ENCODE results near the gene CD200R1L. TPM values are rescaled to one million over a fixed set of nuclear protein-coding genes. Genes with fewer than 3 reads are reported as not detected.
A peak's percentile ranks its signal among the peaks of the same experiment; 100 is the strongest.

CD200R1L gene
- total RNA-seq, 4 donors from 2014 or later, result not detected

DNA sequence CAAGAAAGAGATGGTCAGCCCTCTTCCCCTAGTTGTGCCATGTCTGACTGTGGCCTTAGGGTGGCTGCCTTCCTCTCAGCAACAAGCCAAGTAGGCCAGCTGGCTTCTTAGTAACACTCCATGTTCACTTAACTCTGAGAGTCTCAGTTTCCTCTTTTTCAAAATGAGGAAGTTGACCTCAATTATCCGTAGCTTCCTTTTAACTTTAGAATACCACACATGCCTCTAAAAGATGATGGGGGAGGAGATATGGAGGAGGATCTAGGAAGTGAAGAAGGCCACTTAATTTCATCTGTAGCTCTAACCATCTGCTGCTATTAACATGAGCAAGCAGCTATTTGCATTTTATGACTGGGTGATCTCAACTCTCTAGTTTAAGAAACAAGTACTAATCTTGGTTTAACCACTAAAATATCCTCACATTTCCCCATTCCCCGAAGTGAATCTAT is 32.9 kb downstream of the CD200R1L start:
- Histone ChIP-seq H3K27me3 (no peaks in the 10 kb centered on the region), H3K9me3 (no peaks in the 10 kb centered on the region), H3K4me3 (no peak overlapping the region), H3K36me3 (no peaks in the 10 kb centered on the region), H3K4me1 (peaks cover 0 to 4% of the 10 kb centered on the region in 2 donors), H3K27ac (no peak overlapping the region)
- ATAC-seq (no peak), DNase-seq (peak in 1 of 2 donors; percentile 4)
- no peak for TF ChIP-seq CTCF (IDR thresholded peaks at IDR 0.05 in 4 of 5, conservative IDR thresholded peaks at IDR 0.05 in 1 of 5)
- no peak for TF ChIP-seq POLR2A (IDR thresholded peaks at IDR 0.05)
- in situ Hi-C loops (cut with MboI; ENCODE audit: low sequenced_read_pairs in 4 of 4), result loop anchor here in 3 of 4 donors (5.0 to 10.0 kb wide), 2 partner anchors 169 to 171 kb away; partner anchors contain the start of gene CCDC80 (in 3 of the 3)
- intact Hi-C loops (cut with DNase I; ENCODE audit: low total_unique reads), result loop anchor here (1.0 kb wide), 1 partner anchor 170 kb away; no protein-coding TSS in a partner anchor

DNA sequence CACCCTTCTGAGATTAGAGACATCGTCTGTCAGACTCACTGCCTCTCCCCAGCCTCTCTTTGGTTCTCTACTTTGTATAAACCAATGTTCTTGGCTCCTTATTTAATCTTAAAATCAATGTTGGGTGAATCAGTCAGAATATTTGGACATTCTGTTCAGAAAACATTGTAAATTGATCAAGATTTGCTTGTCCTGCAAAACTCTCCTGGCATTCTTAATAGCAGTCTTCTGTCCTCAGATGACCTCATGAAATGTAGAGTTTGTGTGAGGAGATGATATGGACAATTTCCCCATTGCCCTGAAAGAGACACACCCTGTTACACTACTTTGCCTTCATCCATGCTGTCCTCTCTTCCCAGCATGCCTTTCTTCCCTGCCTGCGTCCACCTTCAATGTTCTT is 33.6 kb downstream of the CD200R1L start:
- in situ Hi-C loops (cut with MboI; ENCODE audit: low sequenced_read_pairs in 4 of 4) (loop anchor here in 3 of 4 donors (5.0 to 10.0 kb wide), 2 partner anchors 168 to 171 kb away; partner anchors contain the start of gene CCDC80 (in 3 of the 3)), intact Hi-C loops (cut with DNase I; ENCODE audit: low total_unique reads) (no loop called here)
- Histone ChIP-seq H3K4me1 (peaks cover 0 to 4% of the 10 kb centered on the region in 2 donors), H3K27me3 (no peaks in the 10 kb centered on the region), H3K36me3 (no peaks in the 10 kb centered on the region), H3K9me3 (no peaks in the 10 kb centered on the region), H3K27ac (no peak overlapping the region), H3K4me3 (no peak overlapping the region)
- ATAC-seq (no peak), DNase-seq (no peak)
- no peak for TF ChIP-seq POLR2A (IDR thresholded peaks at IDR 0.05)
- TF ChIP-seq CTCF (IDR thresholded peaks at IDR 0.05 in 4 of 5, conservative IDR thresholded peaks at IDR 0.05 in 1 of 5), result no peak

DNA sequence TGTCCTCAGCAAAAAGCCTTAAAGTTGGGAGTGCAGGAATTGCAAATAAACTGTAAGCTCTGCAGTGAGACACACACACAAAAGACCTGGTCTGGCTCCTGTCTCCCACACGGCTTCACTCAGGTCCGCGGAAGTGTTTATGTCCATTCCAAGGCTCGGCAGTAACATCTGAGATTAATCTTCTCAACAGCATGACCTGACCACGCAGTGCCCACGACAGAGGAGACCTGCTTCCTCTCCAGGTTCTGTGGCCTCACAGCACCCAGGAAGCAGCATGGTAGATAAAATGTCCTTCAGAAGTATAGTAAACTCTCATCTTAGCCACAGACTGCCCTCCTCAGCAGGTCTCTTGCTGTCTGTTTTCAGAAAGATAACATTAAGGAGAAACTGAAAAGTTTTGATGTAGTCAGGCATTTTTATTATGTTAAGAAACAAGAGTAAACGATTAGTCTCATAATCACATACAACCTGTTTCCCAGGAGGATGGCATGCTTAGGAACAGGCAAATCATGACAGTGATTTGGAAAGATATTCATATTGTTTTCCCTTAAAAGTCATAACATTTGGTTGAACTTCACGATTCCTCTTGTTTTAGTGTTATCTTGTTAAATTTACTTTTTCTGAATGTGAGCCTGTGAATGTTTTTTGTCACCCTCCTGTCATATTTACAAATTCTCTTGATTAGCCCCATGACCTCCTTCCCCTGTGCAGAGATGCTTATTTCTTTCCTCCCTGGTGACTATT is 34.6 kb downstream of the CD200R1L start:
- H3K4me3 ChIP-seq, result no peak overlapping the region
- ATAC-seq (no peak), DNase-seq (no peak)
- TF ChIP-seq CTCF (IDR thresholded peaks at IDR 0.05 in 4 of 5, conservative IDR thresholded peaks at IDR 0.05 in 1 of 5) (no peak), POLR2A (IDR thresholded peaks at IDR 0.05) (no peak)
- H3K27me3 ChIP-seq, result no peaks in the 10 kb centered on the region
- no peaks in the 10 kb centered on the region for H3K9me3 ChIP-seq
- peaks cover 0 to 4% of the 10 kb centered on the region in 2 donors for H3K4me1 ChIP-seq
- in situ Hi-C loops (cut with MboI; ENCODE audit: low sequenced_read_pairs in 4 of 4), result loop anchor here in 3 of 4 donors (5.0 to 10.0 kb wide), 2 partner anchors 167 to 170 kb away; partner anchors contain the start of gene CCDC80 (in 3 of the 3)
- intact Hi-C loops (cut with DNase I; ENCODE audit: low total_unique reads), result no loop called here
- H3K36me3 ChIP-seq, result no peaks in the 10 kb centered on the region
- peak overlapping the region in 2 of 4 donors; percentile 11 to 31 for H3K27ac ChIP-seq

- ATAC-seq (peak; percentile 67 to 75), DNase-seq (peak in 1 of 2 donors; percentile 19)
- no peaks in the 10 kb centered on the region for H3K36me3 ChIP-seq
- H3K4me1 ChIP-seq, result peaks cover 0 to 4% of the 10 kb centered on the region in 2 donors
- no peak for TF ChIP-seq POLR2A (IDR thresholded peaks at IDR 0.05)
- TF ChIP-seq CTCF (IDR thresholded peaks at IDR 0.05 in 4 of 5, conservative IDR thresholded peaks at IDR 0.05 in 1 of 5), result no peak
- H3K4me3 ChIP-seq, result no peak overlapping the region
- no peaks in the 10 kb centered on the region for H3K9me3 ChIP-seq
- intact Hi-C loops (cut with DNase I; ENCODE audit: low total_unique reads) (no loop called here), in situ Hi-C loops (cut with MboI; ENCODE audit: low sequenced_read_pairs in 4 of 4) (loop anchor here in 3 of 4 donors (5.0 to 10.0 kb wide), 2 partner anchors 167 to 169 kb away; partner anchors contain the start of gene CCDC80 (in 3 of the 3))
- H3K27ac ChIP-seq, result no peak overlapping the region
- no peaks in the 10 kb centered on the region for H3K27me3 ChIP-seq
Measured at GRCh38 chr3:112811131-112811884, 35.4 kb downstream of the CD200R1L start.
